SK-N-SH (cell line): Measurements from ENCODE around the gene EEF1AKMT4. TPM values are rescaled to one million over a fixed set of nuclear protein-coding genes. Genes with fewer than 3 reads are reported as not detected.

Experiments used
- CTCF ChIA-PET: fragments of 300-600, 350-600 bp; formaldehyde crosslinking; extraction: SDS; loops from one replicate; lab custom pipeline; 2021; lab: Yijun Ruan, JAX
- POLR2A ChIA-PET: fragments of 350-600 bp; sonication (Branson Sonifier 250); formaldehyde crosslinking; extraction: SDS; loops from one replicate; lab custom pipeline; 2020; ENCODE audit warnings: antibody characterized with exemption, inconsistent platforms; lab: Yijun Ruan, JAX
- DNase-seq: peaks from one replicate; pipeline ENCODE4 v3.0.0; 2012
- H2AFZ ChIP-seq: fragments of 200-600 bp; sonication (generic); 2 replicates; pipeline ENCODE4 v1.8.1; 2016; ENCODE audit warnings: antibody characterized with exemption, mild to moderate bottlenecking, low read depth
- H3F3A ChIP-seq: fragments of 200-600 bp; sonication (generic); replicated peaks from 2 replicates; pipeline ENCODE3; 2016; ENCODE audit warnings: antibody characterized with exemption, mild to moderate bottlenecking; ENCODE audit not compliant: insufficient read depth
- H3K27ac ChIP-seq, 2 experiments: fragments of 200-500 bp in 1 of 2; fragments of 200-600 bp in 1 of 2; sonication (Bioruptor generic) in 1 of 2; sonication (generic), shearing (Covaris generic) in 1 of 2; 2 replicates each; pipeline versions ENCODE4 v1.5.1 to v1.6.1; 2014 to 2016; ENCODE audit warnings: low read depth in 2 of 2, inconsistent platforms in 1 of 2, low read length in 1 of 2, mild to moderate bottlenecking in 1 of 2, mixed read lengths in 1 of 2
- H3K27me3 ChIP-seq: fragments of 200-600 bp; sonication (generic), shearing (Covaris generic); 2 replicates; pipeline ENCODE4 v1.6.1; 2016; ENCODE audit warnings: mixed run types; ENCODE audit not compliant: insufficient read depth
- H3K36me3 ChIP-seq, 2 experiments: fragments of 200-500 bp in 1 of 2; fragments of 200-600 bp in 1 of 2; sonication (Bioruptor generic) in 1 of 2; sonication (generic) in 1 of 2; replicated peaks in 1 of 2; 2 replicates each; pipeline versions ENCODE3 to v1.5.1; 2014 to 2016; ENCODE audit warnings: low read length in 1 of 2, mild to moderate bottlenecking in 1 of 2; ENCODE audit not compliant: insufficient read depth in 2 of 2, control insufficient read depth in 1 of 2
- H3K4me1 ChIP-seq, 2 experiments: fragments of 200-500 bp in 1 of 2; fragments of 200-600 bp in 1 of 2; sonication (Bioruptor generic) in 1 of 2; sonication (generic), shearing (Covaris generic) in 1 of 2; 2 replicates each; pipeline versions ENCODE4 v1.5.1 to v1.6.1; 2014 to 2016; ENCODE audit warnings: low read depth in 1 of 2, low read length in 1 of 2, mixed run types in 1 of 2; ENCODE audit not compliant: insufficient read depth in 2 of 2, control insufficient read depth in 1 of 2
- H3K4me2 ChIP-seq: fragments of 200-600 bp; sonication (generic), shearing (Covaris generic); 2 replicates; pipeline ENCODE4 v1.6.1; 2017; ENCODE audit warnings: mixed run types
- H3K4me3 ChIP-seq, 2 experiments: fragments of 200-500 bp in 1 of 2; fragments of 200-600 bp in 1 of 2; sonication (Bioruptor generic) in 1 of 2; sonication (generic), shearing (Covaris generic) in 1 of 2; 2 replicates each; pipeline versions ENCODE4 v1.5.1 to v1.8.1; 2014 to 2016; ENCODE audit warnings: low read depth in 2 of 2, inconsistent platforms in 1 of 2, low read length in 1 of 2, mild to moderate bottlenecking in 1 of 2, mixed read lengths in 1 of 2, moderate library complexity in 1 of 2
- H3K79me2 ChIP-seq: fragments of 200-600 bp; sonication (generic); 2 replicates; pipeline ENCODE4 v1.8.1; 2017; ENCODE audit warnings: mild to moderate bottlenecking; ENCODE audit not compliant: insufficient read depth
- H3K9ac ChIP-seq: fragments of 200-600 bp; sonication (generic); 2 replicates; pipeline ENCODE4 v1.6.1; 2017; ENCODE audit warnings: mixed run types
- H3K9me2 ChIP-seq: fragments of 200-600 bp; sonication (generic); 2 replicates; pipeline ENCODE4 v1.6.1; 2017; ENCODE audit warnings: mixed run types
- H3K9me3 ChIP-seq: fragments of 200-600 bp; sonication (generic); 2 replicates; pipeline ENCODE4 v1.6.1; 2017; ENCODE audit warnings: mixed run types, mild to moderate bottlenecking, moderate library complexity
- H4K20me1 ChIP-seq: fragments of 200-600 bp; sonication (generic); 2 replicates; pipeline ENCODE4 v1.6.1; 2017; ENCODE audit warnings: mild to moderate bottlenecking, mixed run types; ENCODE audit not compliant: insufficient read depth
- CTCF ChIP-seq: fragments of 200-600 bp; sonication (generic); IDR thresholded peaks from 2 replicates; pipeline ENCODE4 v1.6.1; 2017; ENCODE audit warnings: antibody characterized with exemption, mild to moderate bottlenecking, moderate library complexity
- ELF1 ChIP-seq: IDR thresholded peaks from 2 replicates; pipeline ENCODE4 v1.4.0; 2012
- EZH2phosphoT487 ChIP-seq: fragments of 200-600 bp; sonication (generic); IDR thresholded peaks from 2 replicates; pipeline ENCODE4 v1.6.1; 2017; ENCODE audit warnings: low read depth, mixed run types, mild to moderate bottlenecking, antibody characterized with exemption, moderate library complexity, borderline replicate concordance
- FOXJ3 ChIP-seq: sonication (generic); formaldehyde crosslinking; IDR thresholded peaks from 2 replicates; pipeline ENCODE4 v1.5.1; 2020; ENCODE audit warnings: mild to moderate bottlenecking, missing genetic modification reagents
- FOXM1 ChIP-seq: IDR thresholded peaks from 2 replicates; pipeline ENCODE4 v1.4.0; 2012; ENCODE audit warnings: low read depth, mild to moderate bottlenecking
- GABPA ChIP-seq: IDR thresholded peaks from 2 replicates; pipeline ENCODE4 v1.4.0; 2012; ENCODE audit warnings: low read depth, mild to moderate bottlenecking
- GATA2 ChIP-seq: sonication (generic); formaldehyde crosslinking; IDR thresholded peaks from 2 replicates; pipeline ENCODE4 v1.5.0; 2020; ENCODE audit warnings: mild to moderate bottlenecking, missing genetic modification reagents
- RAD21 ChIP-seq: IDR thresholded peaks from 2 replicates; pipeline ENCODE4 v1.6.1; 2012; ENCODE audit warnings: mild to moderate bottlenecking, low read length
- TAF1 ChIP-seq: IDR thresholded peaks from 2 replicates; pipeline ENCODE4 v1.6.1; 2012; ENCODE audit warnings: low read depth, mild to moderate bottlenecking, low read length, moderate library complexity, borderline replicate concordance
- TCF12 ChIP-seq: IDR thresholded peaks from 2 replicates; pipeline ENCODE4 v1.4.0; 2012
- USF1 ChIP-seq: IDR thresholded peaks from 2 replicates; pipeline ENCODE4 v1.4.0; 2012; ENCODE audit warnings: low read depth, borderline replicate concordance
- USF2 ChIP-seq: fragments of 150-350 bp; IDR thresholded peaks from 2 replicates; pipeline ENCODE4 v1.6.1; 2017; ENCODE audit warnings: antibody characterized with exemption, low read length, low read depth, borderline replicate concordance
- YY1 ChIP-seq: IDR thresholded peaks from 2 replicates; pipeline ENCODE4 v1.4.0; 2012; ENCODE audit warnings: low read depth, mild to moderate bottlenecking
- WGBS: methylation state at CpG from one replicate; pipeline ENCODE4 v1.1.6; 2017; ENCODE audit warnings: low lambda C conversion rate; 5-methylcytosine and 5-hydroxymethylcytosine counted together
- polyA plus RNA-seq, 3 experiments: library from polyadenylated mRNA; depleted of rRNA; stranded (reverse); fragments of >200 nt; gene quantifications; 2 replicates each; pipeline ENCODE4 v1.2.3, GENCODE V29; 2012

EEF1AKMT4 gene
- polyA plus RNA-seq, 1 of the 3 experiments (the other 2 are of a cell fraction), result 9.3 TPM

GRCh38 chr3:184222521-184222920, 27.0 kb upstream of the EEF1AKMT4 start:
- no peak for TF ChIP-seq EZH2phosphoT487

GRCh38 chr3:184223946-184224345, 25.5 kb upstream of the EEF1AKMT4 start:
- no peaks in the 10 kb centered on the region; the same call in 1 of the 2 replicates for H3K27me3 ChIP-seq
- H4K20me1 ChIP-seq, result no peaks in the 10 kb centered on the region
- 56% methylated on average over 3 of the region's 3 CpGs for WGBS
- H3F3A ChIP-seq, result no peaks in the 10 kb centered on the region
- peaks cover 0 to 3% of the 10 kb centered on the region in 2 experiments; a peak in 1 of 4 replicates for H3K4me1 ChIP-seq
- H3K36me3 ChIP-seq, result no peaks in the 10 kb centered on the region
- CTCF ChIA-PET, result interaction anchor here (1.3 kb wide), 1 partner anchor 26 kb away, joined by 3 read pairs; the partner anchor contains the start of gene EEF1AKMT4
- H3K4me2 ChIP-seq, result no peak overlapping the region
- no peaks in the 10 kb centered on the region for H3K9me3 ChIP-seq
- no peaks in the 10 kb centered on the region for H3K79me2 ChIP-seq
- no peak overlapping the region for H2AFZ ChIP-seq
- TF ChIP-seq FOXJ3 (CRISPR knock-in tag) (no peak), ELF1 (no peak), RAD21 (no peak), EZH2phosphoT487 (no peak), TCF12 (no peak), TAF1 (no peak), USF2 (no peak), CTCF (no peak), USF1 (no peak), GATA2 (CRISPR knock-in tag) (no peak), GABPA (no peak), FOXM1 (no peak), YY1 (no peak)
- H3K9me2 ChIP-seq, result no peaks in the 10 kb centered on the region
- H3K9ac ChIP-seq, result no peak overlapping the region
- no peak for DNase-seq
- no peak overlapping the region for H3K4me3 ChIP-seq
- POLR2A ChIA-PET, result no interaction called here
- no peak overlapping the region for H3K27ac ChIP-seq

More at GRCh38 chr3:184222521-184222920, 27.0 kb upstream of the EEF1AKMT4 start:
- Histone ChIP-seq H2AFZ (no peak overlapping the region), H3K36me3 (no peaks in the 10 kb centered on the region), H3K9ac (no peak overlapping the region), H3K4me1 (no peaks in the 10 kb centered on the region), H3K27ac (no peak overlapping the region), H3F3A (no peaks in the 10 kb centered on the region), H3K4me3 (no peak overlapping the region), H3K4me2 (no peak overlapping the region), H3K27me3 (no peaks in the 10 kb centered on the region; the same call in 1 of the 2 replicates), H4K20me1 (no peaks in the 10 kb centered on the region), H3K79me2 (no peaks in the 10 kb centered on the region), H3K9me3 (no peaks in the 10 kb centered on the region), H3K9me2 (no peaks in the 10 kb centered on the region)
- 55% methylated on average over 3 of the region's 3 CpGs for WGBS
- POLR2A ChIA-PET, result no interaction called here
- no peak for DNase-seq
- CTCF ChIA-PET, result no interaction called here
